Measurements from ENCODE around the gene AAK1. TPM values are rescaled to one million over a fixed set of nuclear protein-coding genes. Genes with fewer than 3 reads are reported as not detected.
"Not testable (repeated sequence)": the region's sequence is repeated elsewhere in the genome, so short reads cannot be mapped to it uniquely, and the experiment has no call there.

AAK1 gene
- total RNA-seq, 2 donors from 2014 or later = 59.5 to 61.5 TPM

- intact Hi-C loops (cut with DNase I, micrococcal nuclease) = no loop called here
- peak; percentile 45 for ATAC-seq
- DNase-seq = no peak
These were observed 60.2 kb downstream of the AAK1 start for GRCh38 chr2:69583321-69583833.

- DNase-seq = no peak
- intact Hi-C loops (cut with DNase I, micrococcal nuclease) = no loop called here
- peak; percentile 92 for ATAC-seq
These were observed 60.9 kb downstream of the AAK1 start for GRCh38 chr2:69582582-69583176.

- no peak for DNase-seq
These were observed 61.6 kb downstream of the AAK1 start for GRCh38 chr2:69581774-69582581.

DNA sequence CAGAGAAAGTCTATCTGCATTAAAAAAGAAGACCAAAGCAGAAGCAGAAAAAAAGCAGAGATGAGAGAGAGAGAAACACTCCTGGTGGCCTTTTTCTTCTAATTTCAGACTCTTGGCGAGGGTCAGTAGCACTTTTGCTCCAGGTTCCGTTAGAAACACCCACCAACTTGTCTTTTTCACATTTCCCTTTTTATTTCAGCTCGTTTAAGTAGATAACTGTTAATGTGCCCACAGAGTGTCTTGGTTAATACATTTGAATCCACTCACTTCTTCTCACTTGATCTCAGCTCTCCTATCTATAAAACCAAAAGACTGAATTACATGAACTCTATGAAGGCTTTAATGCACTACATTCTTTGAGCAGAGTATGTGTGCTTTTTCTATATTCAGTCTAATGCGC lies 63.1 kb downstream of the AAK1 start:
- DNase-seq = no peak
- intact Hi-C loops (cut with DNase I, micrococcal nuclease) = no loop called here
- ATAC-seq = no peak

More at GRCh38 chr2:69581774-69582581, 61.6 kb downstream of the AAK1 start:
- no peak for ATAC-seq
- intact Hi-C loops (cut with DNase I, micrococcal nuclease) = no loop called here

- no peak for DNase-seq
- intact Hi-C loops (cut with DNase I, micrococcal nuclease) = no loop called here
- ATAC-seq = no peak
These were observed 64.0 kb downstream of the AAK1 start for GRCh38 chr2:69579536-69579935.

GRCh38 chr2:69578198-69578540 lies 65.4 kb downstream of the AAK1 start:
- ATAC-seq = no peak
- no peak for DNase-seq
- intact Hi-C loops (cut with DNase I, micrococcal nuclease) = no loop called here

DNA sequence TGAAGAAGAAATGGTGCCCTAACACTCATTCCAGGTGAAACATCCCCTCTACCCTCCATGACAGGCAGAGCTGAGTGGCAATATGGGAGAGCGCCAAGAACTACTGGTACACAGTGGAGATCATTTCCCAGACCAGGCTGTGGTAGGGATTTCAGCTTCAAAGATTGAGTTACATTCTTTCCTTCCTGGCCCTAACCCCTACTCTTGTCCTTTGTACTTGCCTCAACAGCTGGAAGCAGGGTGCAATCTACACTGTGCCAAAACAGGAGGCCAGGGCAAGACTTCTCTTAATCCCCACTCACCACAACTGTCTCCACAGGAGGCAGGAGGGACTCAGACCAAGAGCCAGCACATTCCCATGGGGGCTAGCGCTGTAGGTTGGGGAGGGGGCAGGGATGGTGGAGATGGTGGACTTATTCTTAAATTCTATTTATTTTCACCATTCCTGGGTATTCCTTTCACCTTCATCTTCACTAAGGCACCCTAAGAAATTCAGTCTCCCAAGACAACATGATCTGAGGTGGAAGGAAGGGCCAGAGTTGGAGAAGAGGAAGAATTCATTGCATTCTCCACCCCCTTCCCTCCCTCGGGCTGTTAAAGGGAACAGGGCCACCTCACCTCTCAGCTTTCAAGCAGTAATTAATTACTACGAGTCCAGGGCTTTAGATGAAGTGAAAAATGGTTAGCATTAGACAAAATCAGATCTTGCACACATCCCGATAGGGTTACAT lies 65.9 kb downstream of the AAK1 start:
- intact Hi-C loops (cut with DNase I, micrococcal nuclease) = no loop called here
- DNase-seq (no peak), ATAC-seq (no peak)

- ATAC-seq (no peak), DNase-seq (no peak)
- intact Hi-C loops (cut with DNase I, micrococcal nuclease) = no loop called here
These were observed 66.7 kb downstream of the AAK1 start for GRCh38 chr2:69576880-69577279.

GRCh38 chr2:69575926-69576325 lies 67.6 kb downstream of the AAK1 start:
- ATAC-seq (no peak), DNase-seq (no peak)
- intact Hi-C loops (cut with DNase I, micrococcal nuclease) = no loop called here

DNA sequence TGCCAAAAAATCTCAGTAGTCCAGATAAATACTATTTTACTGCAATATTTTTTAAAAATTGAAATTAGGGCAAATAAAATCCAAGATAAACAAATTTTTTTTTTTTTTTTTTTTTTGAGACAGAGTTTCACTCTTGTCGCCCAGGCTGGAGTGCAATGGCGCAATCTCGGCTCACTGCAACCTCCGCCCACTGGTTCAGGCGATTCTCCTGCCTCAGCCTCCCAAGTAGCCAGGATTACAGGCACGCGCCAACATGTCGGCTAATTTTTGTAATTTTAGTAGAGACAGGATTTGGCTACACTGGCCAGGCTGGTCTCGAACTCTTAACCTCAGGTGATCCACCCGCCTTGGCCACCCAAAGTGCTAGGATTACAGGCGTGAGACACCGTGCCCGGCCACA lies 68.2 kb downstream of the AAK1 start:
- DNase-seq; intact Hi-C loops (cut with DNase I, micrococcal nuclease); ATAC-seq: not testable (repeated sequence)

GRCh38 chr2:69572641-69573040 lies 70.9 kb downstream of the AAK1 start:
- ATAC-seq = no peak
- intact Hi-C loops (cut with DNase I, micrococcal nuclease) = no loop called here
- no peak for DNase-seq

DNA sequence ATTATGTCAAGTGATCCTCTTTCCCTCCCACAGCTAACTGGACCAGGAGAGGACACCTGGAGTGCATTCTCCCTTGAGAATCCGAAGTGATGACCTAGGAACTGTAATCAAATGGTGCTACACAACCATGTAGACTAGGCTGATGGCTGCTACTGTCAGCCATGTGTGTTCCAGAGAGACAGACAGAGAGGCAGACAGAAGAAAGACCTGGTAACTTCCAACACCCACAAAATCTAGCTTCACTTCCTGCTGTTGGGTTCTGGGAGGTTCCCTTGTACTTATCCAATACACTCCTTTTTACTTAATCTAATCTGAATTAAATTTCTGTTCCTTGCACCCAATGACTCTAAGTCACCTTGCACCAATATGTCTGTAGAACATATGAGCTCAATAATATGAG lies 72.3 kb downstream of the AAK1 start:
- intact Hi-C loops (cut with DNase I, micrococcal nuclease) = no loop called here
- no peak for ATAC-seq
- DNase-seq = no peak

DNA sequence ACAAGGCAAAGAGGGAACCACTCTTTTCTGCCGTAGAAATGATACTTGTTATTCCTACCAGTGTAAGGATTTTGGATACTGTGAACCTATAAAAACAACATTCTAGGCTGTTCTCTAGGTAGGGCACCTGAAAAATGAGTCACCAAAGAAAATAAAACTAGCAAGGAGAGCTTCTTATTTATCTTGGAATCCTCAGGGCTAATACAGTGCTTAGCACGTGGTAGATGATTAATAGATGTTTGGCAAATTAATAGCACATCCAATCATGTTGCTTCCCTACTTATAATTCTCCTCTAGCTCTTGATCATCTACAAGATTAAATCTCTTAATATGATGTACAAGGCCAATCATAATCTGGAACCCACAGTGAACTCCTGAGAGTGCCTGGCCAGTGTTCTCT lies 73.1 kb downstream of the AAK1 start:
- intact Hi-C loops (cut with DNase I, micrococcal nuclease) = no loop called here
- ATAC-seq = no peak
- no peak for DNase-seq

DNA sequence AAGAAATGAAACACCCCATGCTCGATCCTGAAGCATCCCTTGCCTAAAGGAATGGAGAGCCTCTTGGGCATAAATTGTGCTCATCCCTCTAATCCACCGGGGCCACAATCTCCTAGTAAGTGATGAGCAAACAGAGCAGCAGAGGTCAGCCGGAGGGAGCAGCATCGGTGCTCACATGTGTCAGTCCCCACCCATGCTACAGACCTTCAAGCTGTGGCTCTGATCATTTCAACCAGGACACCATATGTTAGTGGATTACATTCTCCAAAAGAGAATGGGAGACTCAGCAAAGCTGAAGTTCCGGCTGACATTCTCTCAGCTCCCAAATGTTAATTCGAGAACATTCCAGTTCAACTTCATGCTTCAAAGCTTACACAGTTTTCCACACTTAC lies 75.6 kb downstream of the AAK1 start:
- DNase-seq = no peak
- no peak for ATAC-seq
- intact Hi-C loops (cut with DNase I, micrococcal nuclease) = loop anchor here in 1 of 2 donors (10.0 kb wide), 1 partner anchor 147 kb away; no protein-coding TSS in a partner anchor

- no peak for DNase-seq
- intact Hi-C loops (cut with DNase I, micrococcal nuclease) = loop anchor here in 1 of 2 donors (10.0 kb wide), 1 partner anchor 147 kb away; no protein-coding TSS in a partner anchor
- ATAC-seq = peak; percentile 80
These were observed 76.2 kb downstream of the AAK1 start for GRCh38 chr2:69567157-69567908.

DNA sequence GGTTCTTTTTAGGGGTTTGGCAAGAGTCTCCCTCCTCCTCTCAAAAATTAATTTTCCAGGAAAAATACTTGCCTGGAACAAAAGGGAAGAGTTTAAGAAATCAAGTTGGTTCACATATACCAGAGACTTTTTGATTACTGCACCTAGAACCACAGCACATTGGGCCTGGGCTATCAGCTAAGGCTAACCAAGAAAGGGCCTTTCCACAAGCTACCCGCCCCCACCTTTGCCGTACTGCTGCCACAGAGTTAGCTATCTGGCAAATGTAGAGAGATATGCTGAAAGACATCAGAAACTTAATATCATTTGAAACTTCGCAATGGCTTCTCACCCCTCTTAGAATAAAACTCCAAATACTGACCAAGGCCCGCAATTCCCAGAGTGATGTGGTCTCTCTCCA lies 76.9 kb downstream of the AAK1 start:
- intact Hi-C loops (cut with DNase I, micrococcal nuclease) = loop anchor here in 1 of 2 donors (10.0 kb wide), 1 partner anchor 148 kb away; no protein-coding TSS in a partner anchor
- DNase-seq (no peak), ATAC-seq (no peak)

GRCh38 chr2:69565431-69565839 lies 78.1 kb downstream of the AAK1 start:
- peak; percentile 46 to 64 for DNase-seq
- intact Hi-C loops (cut with DNase I, micrococcal nuclease) = loop anchor here in 1 of 2 donors (10.0 kb wide), 1 partner anchor 149 kb away; no protein-coding TSS in a partner anchor
- ATAC-seq = peak; percentile 33

DNA sequence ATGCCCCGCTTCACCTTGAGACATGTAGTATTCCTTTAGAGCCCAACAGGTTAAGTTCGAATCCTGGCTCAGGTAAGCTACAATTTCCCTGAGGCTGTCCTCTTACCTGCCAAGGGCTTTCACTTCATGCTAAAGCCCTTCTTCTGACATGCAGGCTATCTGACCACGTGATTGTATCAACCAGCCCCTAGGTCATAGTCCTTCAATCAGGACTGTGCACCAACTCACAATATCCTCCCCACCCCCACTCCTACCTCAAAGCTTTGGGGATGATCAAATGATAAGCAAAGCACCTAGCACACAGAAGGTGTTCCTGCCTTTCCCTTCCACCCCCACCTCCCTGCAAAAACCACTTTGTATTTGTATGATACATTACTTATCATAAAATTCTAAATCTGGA lies 78.9 kb downstream of the AAK1 start:
- DNase-seq (no peak), ATAC-seq (peak; percentile 15)
- intact Hi-C loops (cut with DNase I, micrococcal nuclease) = loop anchor here (5.0 to 10.0 kb wide), 2 partner anchors 148 to 150 kb away; no protein-coding TSS in a partner anchor

DNA sequence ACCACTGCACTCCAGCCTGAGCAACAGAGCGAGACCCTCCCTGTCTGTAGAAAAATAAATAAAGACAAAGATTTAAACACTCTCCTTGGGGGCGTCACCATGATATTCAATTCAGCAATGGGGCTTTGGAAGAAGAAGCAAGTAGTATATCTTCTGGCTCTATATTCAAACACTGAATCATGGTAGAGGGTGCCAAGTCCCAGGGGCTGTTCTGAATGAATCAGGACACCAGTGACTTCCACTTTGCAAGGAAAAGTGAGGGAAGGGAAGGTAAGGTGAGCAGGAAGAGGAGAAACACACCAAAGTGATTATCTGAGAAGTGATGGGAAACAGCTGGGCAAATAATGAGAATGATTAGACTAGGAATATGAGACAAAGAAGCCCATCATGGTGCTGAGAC lies 80.5 kb downstream of the AAK1 start:
- ATAC-seq = no peak
- intact Hi-C loops (cut with DNase I, micrococcal nuclease) = loop anchor here (5.0 to 10.0 kb wide), 2 partner anchors 149 to 152 kb away; no protein-coding TSS in a partner anchor
- no peak for DNase-seq

Data from left colon (tissue), 2 donors.